Erythroblast (primary cell): ENCODE results near the gene DGAT2L6.

ENCODE experiments used
- GATA1 ChIP-seq: IDR thresholded peaks from 2 replicates; pipeline ENCODE4 v1.6.1; 2011; ENCODE audit warnings: low read depth, mild to moderate bottlenecking, control low read depth, low read length, moderate library complexity
- POLR2A ChIP-seq: IDR thresholded peaks from 2 replicates; pipeline ENCODE4 v1.6.1; 2011; ENCODE audit warnings: mild to moderate bottlenecking, low read length

GRCh38 chrX:70240751-70241150 lies 63.5 kb downstream of the DGAT2L6 start:
- no peak for TF ChIP-seq POLR2A
- TF ChIP-seq GATA1: no peak
